WTC11 (cell line): ENCODE results near the gene SNAPC4. TPM values are rescaled to one million over a fixed set of nuclear protein-coding genes. Genes with fewer than 3 reads are reported as not detected.

Experiments
- ATAC-seq: fragments of 200-7000 bp; cut with Tn5 transposase; 2 replicates; pipeline ENCODE4 v1.10.0; 2021; ENCODE audit warnings: mild to moderate bottlenecking, moderate library complexity
- CTCF ChIA-PET: fragments of 300-600 bp; sonication (Branson Sonifier 250); formaldehyde crosslinking; loops from one replicate; lab custom pipeline; 2021; ENCODE audit warnings: antibody characterized with exemption; lab: Charles Lee
- POLR2A ChIA-PET: fragments of 350-600 bp; sonication (Branson Sonifier 250); formaldehyde crosslinking; loops from one replicate; lab custom pipeline; 2021; ENCODE audit warnings: antibody characterized with exemption; lab: Charles Lee
- DNase-seq: peaks from one replicate; pipeline ENCODE4 v3.0.0; 2021; ENCODE audit warnings: low spot score
- H3K27ac Mint-ChIP-seq: 2 replicates; pipeline ENCODE4 v1.8.0; 2021; ENCODE audit warnings: mixed read lengths
- H3K27me3 Mint-ChIP-seq: 2 replicates; pipeline ENCODE4 v1.8.0; 2021; ENCODE audit warnings: low read depth, mild to moderate bottlenecking, moderate library complexity, mixed read lengths
- H3K36me3 Mint-ChIP-seq: 2 replicates; pipeline ENCODE4 v1.8.0; 2021; ENCODE audit warnings: mixed read lengths
- H3K4me1 Mint-ChIP-seq: 2 replicates; pipeline ENCODE4 v1.8.0; 2022; ENCODE audit warnings: mixed read lengths
- H3K4me3 Mint-ChIP-seq: 2 replicates; pipeline ENCODE4 v1.8.0; 2021; ENCODE audit warnings: mild to moderate bottlenecking, moderate library complexity, mixed read lengths
- H3K9me3 Mint-ChIP-seq: 2 replicates; pipeline ENCODE4 v1.8.0; 2021; ENCODE audit warnings: mixed read lengths
- AFF4 ChIP-seq: sonication (generic); formaldehyde crosslinking; IDR thresholded peaks from 2 replicates; pipeline ENCODE4 v1.8.1; 2023; ENCODE audit warnings: mild to moderate bottlenecking, missing genetic modification reagents, borderline replicate concordance
- ARID4B ChIP-seq: sonication (generic); formaldehyde crosslinking; IDR thresholded peaks from 2 replicates; pipeline ENCODE4 v1.8.0; 2023; ENCODE audit warnings: missing genetic modification reagents, mild to moderate bottlenecking, borderline replicate concordance
- ATF2 ChIP-seq: sonication (generic); formaldehyde crosslinking; IDR thresholded peaks from 2 replicates; pipeline ENCODE4 v1.8.1; 2022; ENCODE audit warnings: low read depth, missing genetic modification reagents, borderline replicate concordance
- CREM ChIP-seq: sonication (generic); formaldehyde crosslinking; IDR thresholded peaks from 2 replicates; pipeline ENCODE4 v1.8.1; 2022; ENCODE audit warnings: mild to moderate bottlenecking, missing genetic modification reagents, moderate library complexity
- CTCF ChIP-seq: fragments of 200-600 bp; IDR thresholded peaks from 2 replicates; pipeline ENCODE4 v1.8.0; 2022; ENCODE audit warnings: antibody characterized with exemption
- ETV6 ChIP-seq: sonication (generic); formaldehyde crosslinking; IDR thresholded peaks from 2 replicates; pipeline ENCODE4 v1.8.1; 2022; ENCODE audit warnings: mild to moderate bottlenecking, missing genetic modification reagents
- FOXK1 ChIP-seq: sonication (generic); formaldehyde crosslinking; IDR thresholded peaks from 2 replicates; pipeline ENCODE4 v1.8.0; 2022; ENCODE audit warnings: mild to moderate bottlenecking, moderate library complexity, missing genetic modification reagents
- NR3C1 ChIP-seq: sonication (generic); formaldehyde crosslinking; conservative IDR thresholded peaks from 2 replicates; pipeline ENCODE4 v1.8.1; 2023; ENCODE audit warnings: low read depth, mild to moderate bottlenecking, missing genetic modification reagents
- OVOL2 ChIP-seq: fragments of 250-450 bp; sonication (Bioruptor Pico); IDR thresholded peaks from 2 replicates; pipeline ENCODE4 v1.9.0; 2021; ENCODE audit warnings: mild to moderate bottlenecking, borderline replicate concordance
- PRDM15 ChIP-seq: sonication (generic); formaldehyde crosslinking; IDR thresholded peaks from 2 replicates; pipeline ENCODE4 v1.8.0; 2022; ENCODE audit warnings: missing genetic modification reagents
- RELA ChIP-seq: sonication (generic); formaldehyde crosslinking; IDR thresholded peaks from 2 replicates; pipeline ENCODE4 v1.8.1; 2022; ENCODE audit warnings: missing genetic modification reagents, mild to moderate bottlenecking, borderline replicate concordance
- USF2 ChIP-seq: sonication (generic); formaldehyde crosslinking; IDR thresholded peaks from 2 replicates; pipeline ENCODE4 v1.8.1; 2023; ENCODE audit warnings: mild to moderate bottlenecking, missing genetic modification reagents, moderate library complexity
- ZNF532 ChIP-seq: fragments of 250-450 bp; sonication (Bioruptor Pico); IDR thresholded peaks from 2 replicates; pipeline ENCODE4 v1.9.0; 2021; ENCODE audit warnings: mild to moderate bottlenecking, borderline replicate concordance
- total RNA-seq: library from RNA; stranded (reverse); gene quantifications from 3 replicates; pipeline ENCODE4 v1.2.3, GENCODE V29; 2021

The SNAPC4 gene
- total RNA-seq, 1 experiment from 2014 or later = 22.8 TPM

- TF ChIP-seq ARID4B (no peak), OVOL2 (CRISPR knock-in tag) (no peak)
Measured at GRCh38 chr9:136436055-136436634, 36.2 kb upstream of the SNAPC4 start (continued).

- ATAC-seq (no peak), DNase-seq (no peak)
- H3K27me3 Mint-ChIP-seq = no peaks in the 10 kb centered on the region
- ChIA-PET POLR2A (no interaction called here), CTCF (interaction anchor here (0.6 to 1.7 kb wide), 3 partner anchors 72 to 349 kb away, joined by 3 to 5 read pairs (median 3); no protein-coding TSS in a partner anchor)
- H3K9me3 Mint-ChIP-seq = no peaks in the 10 kb centered on the region
- H3K4me1 Mint-ChIP-seq = peaks cover 15% of the 10 kb centered on the region
- H3K27ac Mint-ChIP-seq = no peak overlapping the region
- H3K4me3 Mint-ChIP-seq = no peak overlapping the region
- peaks cover 2% of the 10 kb centered on the region; the same call in 1 of the 2 replicates for H3K36me3 Mint-ChIP-seq
- TF ChIP-seq ATF2 (no peak), ZNF532 (CRISPR knock-in tag) (no peak), AFF4 (CRISPR knock-in tag) (no peak), USF2 (CRISPR knock-in tag) (no peak), NR3C1 (CRISPR knock-in tag) (no peak), FOXK1 (CRISPR knock-in tag) (no peak), ETV6 (no peak), RELA (CRISPR knock-in tag) (no peak), PRDM15 (CRISPR knock-in tag) (no peak), CTCF (no peak), CREM (CRISPR knock-in tag) (no peak)
Measured at GRCh38 chr9:136434580-136435169, 34.7 kb upstream of the SNAPC4 start.
